SK-N-MC (cell line): Measurements from ENCODE around the gene CDC25B.

ENCODE experiments used
- EZH2 ChIP-seq: fragments of 200-600 bp; sonication (generic); IDR thresholded peaks from one replicate; pipeline ENCODE4 v1.6.1; 2017; ENCODE audit warnings: antibody characterized with exemption
- POLR2AphosphoS5 ChIP-seq: IDR thresholded peaks from 2 replicates; pipeline ENCODE4 v1.6.1; 2012; ENCODE audit warnings: mild to moderate bottlenecking, low read depth, low read length, borderline replicate concordance

GRCh38 chr20:3814928-3815495 lies 18.9 kb downstream of the CDC25B start:
- TF ChIP-seq POLR2AphosphoS5 (no peak), EZH2 (no peak)
